ENCODE results near the gene NKIRAS1.

NKIRAS1 gene

DNA sequence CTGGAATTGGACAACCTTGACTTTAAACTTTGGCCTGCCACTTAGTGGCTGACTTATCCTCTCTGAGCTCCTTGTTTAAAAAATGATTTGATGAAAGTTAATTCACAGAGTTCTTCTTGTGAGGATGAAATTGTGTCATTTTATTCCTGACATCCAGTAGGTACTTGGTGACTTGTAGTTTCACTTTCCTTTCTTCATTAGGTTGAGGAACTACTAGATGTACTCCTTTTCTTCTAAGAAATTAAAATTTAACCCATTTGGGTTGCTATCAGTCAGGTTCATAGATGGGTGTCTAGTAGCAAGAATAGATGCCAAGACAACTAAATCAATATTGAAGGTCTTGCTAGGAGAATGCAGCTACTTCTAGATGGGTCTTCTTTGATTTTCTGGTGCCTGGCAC, 33.5 kb upstream of the NKIRAS1 start:
- ChIA-PET CTCF (interaction anchor here (0.9 to 1.1 kb wide), 2 partner anchors 8 to 1418 kb away, joined by 3 read pairs; no protein-coding TSS in a partner anchor), POLR2A (interaction anchor here (1.0 kb wide), 1 partner anchor 33 kb away, joined by 7 read pairs; the partner anchor contains the start of genes NKIRAS1 and RPL15)
- no peak for TF ChIP-seq ELF4 (IDR thresholded peaks at IDR 0.05)
- no peak for TF ChIP-seq CTBP1 (IDR thresholded peaks at IDR 0.05; ENCODE audit: borderline replicate concordance)
- TF ChIP-seq, protein P1, sequence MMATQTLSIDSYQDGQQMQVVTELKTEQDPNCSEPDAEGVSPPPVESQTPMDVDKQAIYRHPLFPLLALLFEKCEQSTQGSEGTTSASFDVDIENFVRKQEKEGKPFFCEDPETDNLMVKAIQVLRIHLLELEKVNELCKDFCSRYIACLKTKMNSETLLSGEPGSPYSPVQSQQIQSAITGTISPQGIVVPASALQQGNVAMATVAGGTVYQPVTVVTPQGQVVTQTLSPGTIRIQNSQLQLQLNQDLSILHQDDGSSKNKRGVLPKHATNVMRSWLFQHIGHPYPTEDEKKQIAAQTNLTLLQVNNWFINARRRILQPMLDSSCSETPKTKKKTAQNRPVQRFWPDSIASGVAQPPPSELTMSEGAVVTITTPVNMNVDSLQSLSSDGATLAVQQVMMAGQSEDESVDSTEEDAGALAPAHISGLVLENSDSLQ (IDR thresholded peaks at IDR 0.05): no peak
- no peak for TF ChIP-seq NFRKB (IDR thresholded peaks at IDR 0.05)
- no peak for TF ChIP-seq FOXM1 (IDR thresholded peaks at IDR 0.05; ENCODE audit: borderline replicate concordance)
- TF ChIP-seq BHLHE40 (IDR thresholded peaks at IDR 0.05; ENCODE audit: borderline replicate concordance): no peak
- TF ChIP-seq SP1 (IDR thresholded peaks at IDR 0.05): no peak
- TF ChIP-seq FOXK2 (IDR thresholded peaks at IDR 0.05): no peak
- TF ChIP-seq FOXA1 (IDR thresholded peaks at IDR 0.05): no peak
- TF ChIP-seq LEF1 (IDR thresholded peaks at IDR 0.05; ENCODE audit: borderline replicate concordance): no peak
- TF ChIP-seq ZNF384 (IDR thresholded peaks at IDR 0.05): no peak
- no peak for TF ChIP-seq SUZ12 (IDR thresholded peaks at IDR 0.05)
- DNase-seq (ENCODE audit: extremely low spot score): no peak

DNA sequence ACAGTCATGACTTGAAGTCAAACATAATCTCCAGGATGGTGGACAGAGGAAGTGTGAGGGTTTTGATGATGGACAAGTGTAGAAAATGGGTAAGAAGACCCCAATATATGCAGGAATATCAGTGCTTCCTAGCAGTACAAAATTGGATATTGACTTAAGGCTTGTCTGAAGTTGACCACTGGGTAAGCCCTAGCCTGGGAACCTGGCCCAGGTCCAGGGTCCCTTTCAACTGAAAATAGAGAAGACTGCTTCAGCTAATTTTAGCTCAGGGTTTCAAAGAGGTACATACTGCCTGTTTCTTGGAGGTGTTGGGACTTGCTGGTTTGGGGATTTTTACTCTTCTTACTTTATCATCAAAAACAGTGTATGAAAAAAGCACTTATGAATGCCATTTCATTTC, 33.0 kb upstream of the NKIRAS1 start:
- TF ChIP-seq SUZ12 (IDR thresholded peaks at IDR 0.05): no peak
- TF ChIP-seq L3MBTL2 (conservative IDR thresholded peaks at IDR 0.05): no peak
- no peak for TF ChIP-seq LEF1 (IDR thresholded peaks at IDR 0.05; ENCODE audit: borderline replicate concordance)
- TF ChIP-seq ZNF384 (IDR thresholded peaks at IDR 0.05): no peak
- no peak for TF ChIP-seq FOXK2 (IDR thresholded peaks at IDR 0.05)
- TF ChIP-seq FOXM1 (IDR thresholded peaks at IDR 0.05; ENCODE audit: borderline replicate concordance): no peak
- TF ChIP-seq HDGF (IDR thresholded peaks at IDR 0.05; ENCODE audit: borderline replicate concordance): no peak
- TF ChIP-seq ELF4 (IDR thresholded peaks at IDR 0.05): no peak
- TF ChIP-seq, protein P1 (IDR thresholded peaks at IDR 0.05): no peak
- no peak for TF ChIP-seq NFRKB (IDR thresholded peaks at IDR 0.05)
- TF ChIP-seq ARNT (IDR thresholded peaks at IDR 0.05): no peak
- TF ChIP-seq FOXA1 (IDR thresholded peaks at IDR 0.05): no peak
- no peak for TF ChIP-seq TARDBP (IDR thresholded peaks at IDR 0.05)
- TF ChIP-seq SP1 (IDR thresholded peaks at IDR 0.05): no peak
- no peak for TF ChIP-seq BHLHE40 (IDR thresholded peaks at IDR 0.05; ENCODE audit: borderline replicate concordance)
- no peak for TF ChIP-seq CTBP1 (IDR thresholded peaks at IDR 0.05; ENCODE audit: borderline replicate concordance)
- ChIA-PET POLR2A (interaction anchor here (1.0 kb wide), 1 partner anchor 33 kb away, joined by 7 read pairs; the partner anchor contains the start of genes NKIRAS1 and RPL15), CTCF (interaction anchor here (0.6 to 1.1 kb wide), 3 partner anchors 8 to 1419 kb away, joined by 3 read pairs; no protein-coding TSS in a partner anchor)
- no peak for DNase-seq (ENCODE audit: extremely low spot score)

DNA sequence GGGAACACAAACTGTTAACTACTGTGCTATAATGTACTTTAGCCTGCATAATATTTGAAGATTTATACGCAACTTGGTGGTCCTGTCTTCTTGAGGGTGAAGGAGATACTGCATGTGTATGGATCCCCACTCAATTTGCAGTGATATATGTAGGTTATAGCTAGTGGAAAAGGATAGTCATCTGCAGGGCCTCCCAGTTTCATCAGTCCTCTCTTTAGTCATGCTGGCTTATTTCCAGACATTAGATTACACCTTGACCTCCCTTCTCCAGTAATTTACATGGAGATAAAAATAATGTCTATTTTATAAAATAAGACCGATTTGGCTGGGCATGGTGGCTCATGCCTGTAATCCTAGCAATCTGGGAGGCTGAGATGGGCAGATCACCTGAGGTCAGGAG, 32.0 kb upstream of the NKIRAS1 start:
- no peak for DNase-seq (ENCODE audit: extremely low spot score)
- ChIA-PET CTCF (interaction anchor here (0.6 kb wide), 1 partner anchor 56 kb away, joined by 3 read pairs; no protein-coding TSS in a partner anchor), POLR2A (interaction anchor here (3.6 kb wide), 1 partner anchor 33 kb away, joined by 44 read pairs; the partner anchor contains the start of genes NKIRAS1 and RPL15)
- TF ChIP-seq NFRKB (IDR thresholded peaks at IDR 0.05) (no peak), BHLHE40 (IDR thresholded peaks at IDR 0.05; ENCODE audit: borderline replicate concordance) (no peak), FOXM1 (IDR thresholded peaks at IDR 0.05; ENCODE audit: borderline replicate concordance) (no peak), SUZ12 (IDR thresholded peaks at IDR 0.05) (no peak), L3MBTL2 (conservative IDR thresholded peaks at IDR 0.05) (no peak), FOXA1 (IDR thresholded peaks at IDR 0.05) (no peak), SP1 (IDR thresholded peaks at IDR 0.05) (no peak), HDGF (IDR thresholded peaks at IDR 0.05; ENCODE audit: borderline replicate concordance) (no peak), CTBP1 (IDR thresholded peaks at IDR 0.05; ENCODE audit: borderline replicate concordance) (no peak), ZNF384 (IDR thresholded peaks at IDR 0.05) (no peak), ARNT (IDR thresholded peaks at IDR 0.05) (no peak), FOXK2 (IDR thresholded peaks at IDR 0.05) (no peak), TARDBP (IDR thresholded peaks at IDR 0.05) (no peak), ELF4 (IDR thresholded peaks at IDR 0.05) (no peak), LEF1 (IDR thresholded peaks at IDR 0.05; ENCODE audit: borderline replicate concordance) (no peak)
- TF ChIP-seq, protein P1 (IDR thresholded peaks at IDR 0.05): no peak

DNA sequence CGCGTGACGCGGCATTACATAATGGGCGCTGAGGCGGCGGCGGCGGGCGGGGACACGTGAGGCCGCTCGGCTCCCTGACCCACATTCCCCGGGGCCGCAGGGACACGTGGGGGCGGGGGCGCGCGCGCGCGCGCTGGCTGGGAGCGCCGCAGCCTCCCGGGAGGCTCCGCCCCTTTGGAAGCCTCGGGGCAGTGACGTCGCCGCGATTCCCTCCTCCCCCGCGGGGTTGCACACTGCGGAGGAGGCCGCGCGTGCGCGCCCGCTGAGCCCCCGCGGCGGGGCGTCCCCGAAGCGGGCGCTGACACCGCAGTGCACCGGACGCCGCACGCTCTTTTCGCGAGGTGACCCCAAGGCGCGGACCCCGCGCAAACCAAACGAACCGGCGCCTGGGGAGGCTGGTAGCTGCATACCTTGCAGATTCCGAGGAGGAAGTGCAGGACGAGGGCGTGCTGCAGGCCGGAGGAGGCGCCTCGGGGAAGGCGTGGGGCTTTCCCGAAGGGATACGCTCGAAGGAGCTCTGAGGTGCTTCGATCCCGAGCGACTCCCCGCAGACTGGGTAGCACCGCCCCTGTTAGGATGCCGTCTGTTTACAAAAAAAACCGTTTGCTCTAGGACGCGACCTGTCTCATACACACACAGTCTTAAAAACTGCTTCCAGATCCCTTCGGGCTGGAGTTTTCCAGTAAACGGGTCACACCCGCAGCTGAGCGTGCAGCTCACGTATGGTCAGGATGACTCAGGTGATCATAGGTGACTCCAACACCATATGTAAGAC, 29.3 kb upstream of the NKIRAS1 start:
- peak; percentile 97 for DNase-seq (ENCODE audit: extremely low spot score)
- ChIA-PET POLR2A (interaction anchor here (0.9 to 3.6 kb wide), 4 partner anchors 15 to 30 kb away, joined by 3 to 44 read pairs (median 4); partner anchors contain the start of genes NKIRAS1 and RPL15), CTCF (interaction anchor here (0.8 kb wide), 1 partner anchor 19 kb away, joined by 3 read pairs; no protein-coding TSS in a partner anchor)
- TF ChIP-seq L3MBTL2 (conservative IDR thresholded peaks at IDR 0.05) (peak; percentile 87), ZNF384 (IDR thresholded peaks at IDR 0.05) (no peak), FOXK2 (IDR thresholded peaks at IDR 0.05) (no peak), TARDBP (IDR thresholded peaks at IDR 0.05) (no peak)

DNA sequence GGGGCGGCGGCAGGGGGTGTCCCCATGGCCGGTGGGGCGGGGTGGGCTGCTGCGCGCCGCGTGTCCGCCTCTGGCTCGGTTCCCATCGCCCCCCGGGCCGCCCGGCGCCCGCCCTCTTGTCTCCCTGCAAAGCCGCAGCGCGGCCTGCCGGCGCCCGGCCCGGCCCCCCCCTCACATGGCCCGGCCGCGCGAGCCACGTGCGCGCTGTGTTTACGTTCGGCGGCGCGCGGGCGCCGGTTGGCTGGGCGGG, 28.8 kb upstream of the NKIRAS1 start:
- TF ChIP-seq FOXM1 (IDR thresholded peaks at IDR 0.05; ENCODE audit: borderline replicate concordance): peak; percentile 88
- no peak for TF ChIP-seq TARDBP (IDR thresholded peaks at IDR 0.05)
- TF ChIP-seq LEF1 (IDR thresholded peaks at IDR 0.05; ENCODE audit: borderline replicate concordance): peak; percentile 85; the same call in 1 of the 2 replicates
- TF ChIP-seq ARNT (IDR thresholded peaks at IDR 0.05): peak; percentile 78
- no peak for TF ChIP-seq SUZ12 (IDR thresholded peaks at IDR 0.05)
- POLR2A ChIA-PET: interaction anchor here (3.6 kb wide), 1 partner anchor 29 kb away, joined by 44 read pairs; the partner anchor contains the start of genes NKIRAS1 and RPL15
- CTCF ChIA-PET: no interaction called here
- no peak for DNase-seq (ENCODE audit: extremely low spot score)

Measured in HEK293T (cell line).